COLO829 (cell line): ENCODE measurements around the gene KRTAP5-3.
"Not testable (repeated sequence)": the region's sequence is repeated elsewhere in the genome, so short reads cannot be mapped to it uniquely, and the experiment has no call there.

ENCODE experiments used
- DNase-seq: peaks from one replicate; pipeline ENCODE4 v3.0.0; 2012; ENCODE audit warnings: low spot score

Gene KRTAP5-3

GRCh38 chr11:1619449-1619848, 11.2 kb upstream of the KRTAP5-3 start:
- DNase-seq: no peak

GRCh38 chr11:1618231-1618630, 10.0 kb upstream of the KRTAP5-3 start:
- DNase-seq: no peak

- DNase-seq: not testable (repeated sequence)
Measured at GRCh38 chr11:1607901-1608300, 362 bp downstream of the KRTAP5-3 start.

GRCh38 chr11:1607156-1607845, 962 bp downstream of the KRTAP5-3 start:
- not testable (repeated sequence) for DNase-seq

GRCh38 chr11:1605923-1606322, 2.3 kb downstream of the KRTAP5-3 start:
- DNase-seq: not testable (repeated sequence)

- no peak for DNase-seq
Measured at GRCh38 chr11:1604711-1605110, 3.6 kb downstream of the KRTAP5-3 start.

DNA sequence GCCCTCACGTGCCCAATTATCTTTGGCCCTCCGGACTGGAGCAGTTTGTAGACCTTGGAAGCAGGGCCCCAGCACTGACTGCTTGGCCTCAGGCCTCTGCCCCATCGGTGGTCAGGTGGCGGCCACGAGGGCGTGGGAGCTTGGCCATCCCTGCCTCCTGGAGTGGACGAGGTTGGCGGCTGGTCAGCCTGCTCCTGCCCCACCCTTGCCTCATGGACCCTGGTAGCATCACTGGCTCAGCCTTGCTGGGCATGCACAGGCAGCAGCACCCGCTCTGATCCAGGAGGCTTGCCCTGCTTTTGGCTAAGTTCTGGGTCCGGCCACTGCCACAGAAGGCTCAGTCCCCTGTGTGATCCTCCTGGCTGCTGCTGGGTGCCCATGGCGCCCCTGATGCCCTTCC, 4.1 kb downstream of the KRTAP5-3 start:
- DNase-seq: no peak

GRCh38 chr11:1603629-1604028, 4.6 kb downstream of the KRTAP5-3 start:
- DNase-seq: no peak

- DNase-seq: not testable (repeated sequence)
Measured at GRCh38 chr11:1601663-1602062, 6.6 kb downstream of the KRTAP5-3 start.

- no peak for DNase-seq
Measured at GRCh38 chr11:1600626-1601025, 7.6 kb downstream of the KRTAP5-3 start.

DNA sequence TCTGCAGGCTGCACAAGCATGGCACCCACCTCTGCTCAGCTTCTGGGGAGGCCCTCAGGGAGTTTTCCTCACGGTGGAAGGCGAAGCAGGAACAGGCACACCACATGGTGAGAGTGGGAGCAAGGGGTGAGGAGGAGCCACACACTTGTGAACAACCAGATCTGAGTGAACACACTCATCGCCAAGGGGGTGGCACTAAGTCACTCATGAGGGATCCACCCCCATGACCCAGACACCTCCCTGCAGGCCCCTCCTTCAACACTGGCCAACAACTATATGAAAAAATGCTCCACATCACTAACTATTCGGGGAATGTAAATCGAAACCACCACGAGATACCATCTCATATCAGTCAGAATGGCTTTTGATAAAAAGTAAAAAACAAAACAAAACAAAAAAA, 9.4 kb downstream of the KRTAP5-3 start:
- no peak for DNase-seq

- DNase-seq: not testable (repeated sequence)
Measured at GRCh38 chr11:1598406-1598805, 9.9 kb downstream of the KRTAP5-3 start.

DNA sequence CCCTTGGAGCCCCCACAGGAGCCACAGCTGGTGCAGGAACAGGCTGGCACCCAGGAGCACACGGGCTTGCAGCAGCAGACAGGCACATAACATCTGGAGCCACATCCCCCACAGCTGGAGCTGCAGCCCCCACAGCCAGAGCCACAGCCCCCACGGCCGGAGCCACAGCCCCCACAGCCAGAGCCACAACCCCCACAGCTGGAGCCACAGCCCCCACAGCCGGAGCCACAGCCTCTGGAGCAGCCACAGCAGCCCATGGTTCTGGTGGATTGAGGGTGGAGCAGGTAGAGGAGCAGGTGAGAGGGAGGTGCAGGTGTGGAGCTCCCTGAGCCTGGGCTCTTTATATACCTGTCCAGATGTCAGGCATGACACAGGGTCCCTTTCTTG, 10.3 kb downstream of the KRTAP5-3 start, which contains the start of gene KRTAP5-2:
TSS of gene KRTAP5-2 (minus strand) at position 301 of the 387 bp plus-strand sequence. CDS start at position 257, 44 bp downstream.
- DNase-seq: no peak

DNA sequence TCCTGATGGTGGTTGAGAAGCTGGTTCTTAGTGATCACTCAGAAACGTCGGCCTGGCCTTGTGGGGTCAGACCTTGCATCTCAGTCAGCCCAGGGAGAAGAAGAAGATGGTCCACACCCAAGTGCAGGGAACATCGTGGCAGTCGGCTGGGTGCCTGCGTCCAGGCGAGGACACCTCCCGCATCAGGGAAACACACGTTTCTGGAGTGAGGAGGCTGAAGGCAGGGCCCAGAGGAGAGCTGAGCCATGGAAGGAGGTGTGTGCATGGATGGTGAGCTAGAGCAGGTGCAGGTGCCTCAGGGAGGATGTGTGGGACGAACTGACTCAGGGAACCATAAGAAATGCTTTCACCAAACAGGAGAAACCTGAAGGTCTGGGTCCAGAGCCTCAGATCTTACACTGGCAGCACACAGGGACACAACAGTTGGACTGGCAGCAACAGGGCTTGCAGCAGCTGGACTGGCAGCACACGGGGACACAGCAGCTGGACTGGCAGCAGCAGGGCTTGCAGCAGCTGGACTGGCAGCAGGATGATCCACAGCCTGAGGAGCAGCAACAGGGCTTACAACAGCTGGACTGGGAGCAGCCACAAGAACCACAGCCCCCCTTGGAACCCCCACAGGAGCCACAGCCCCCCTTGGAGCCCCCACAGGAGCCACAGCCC, 10.8 kb downstream of the KRTAP5-3 start:
- no peak for DNase-seq

- not testable (repeated sequence) for DNase-seq
Measured at GRCh38 chr11:1596576-1597121, 11.6 kb downstream of the KRTAP5-3 start.

GRCh38 chr11:1595994-1596575, 12.2 kb downstream of the KRTAP5-3 start:
- not testable (repeated sequence) for DNase-seq

DNA sequence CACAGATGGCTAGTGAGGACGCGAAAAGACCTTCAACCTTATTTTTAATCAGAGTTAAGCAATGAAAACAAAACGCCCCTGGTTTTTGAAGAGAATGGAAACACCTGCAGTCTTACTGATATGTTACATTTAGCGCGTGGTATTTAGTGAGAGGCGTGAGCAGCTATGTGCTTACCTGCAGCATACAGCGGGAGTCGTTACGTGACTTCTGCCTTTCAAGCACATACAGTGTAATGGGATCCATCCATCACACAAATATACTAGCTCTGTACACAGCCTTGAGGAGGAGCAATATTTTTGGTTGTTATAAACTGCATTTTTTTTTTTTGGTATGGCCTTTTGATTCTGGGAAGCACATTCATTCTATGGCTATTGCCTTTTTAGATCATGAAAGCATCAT, 15.6 kb downstream of the KRTAP5-3 start:
- no peak for DNase-seq

GRCh38 chr11:1589996-1590395, 18.3 kb downstream of the KRTAP5-3 start:
- no peak for DNase-seq

- not testable (repeated sequence) for DNase-seq
Measured at GRCh38 chr11:1589191-1589963, 18.9 kb downstream of the KRTAP5-3 start.

GRCh38 chr11:1586699-1587098, 21.6 kb downstream of the KRTAP5-3 start:
- DNase-seq: no peak

DNA sequence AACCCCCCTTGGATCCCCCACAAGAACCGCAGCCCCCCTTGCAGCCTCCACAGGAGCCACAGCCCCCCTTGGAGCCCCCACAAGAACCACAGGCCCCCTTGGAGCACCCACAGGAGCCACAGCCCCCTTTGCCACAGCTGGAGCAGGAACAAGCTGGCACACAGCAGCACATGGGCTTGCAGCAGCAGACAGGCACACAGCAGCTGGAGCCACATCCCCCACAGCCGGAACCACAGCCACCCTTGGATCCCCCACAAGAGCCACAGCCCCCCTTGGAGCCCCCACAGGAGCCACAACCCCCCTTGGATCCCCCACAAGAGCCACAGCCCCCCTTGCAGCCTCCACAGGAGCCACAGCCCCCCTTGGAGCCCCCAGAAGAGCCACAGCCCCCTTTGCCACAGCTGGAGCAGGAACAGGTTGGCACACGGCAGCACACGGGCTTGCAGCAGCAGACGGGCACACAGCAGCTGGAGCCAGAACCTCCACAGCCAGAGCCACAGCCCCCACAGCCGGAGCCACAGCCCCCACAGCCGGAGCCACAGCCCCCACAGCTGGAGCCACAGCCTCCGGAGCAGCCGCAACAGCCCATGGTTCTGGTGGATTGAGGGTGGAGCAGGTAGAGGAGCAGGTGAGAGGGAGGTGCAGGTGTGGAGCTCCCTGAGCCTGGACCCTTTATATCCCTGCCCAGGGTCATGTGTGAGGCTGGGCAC, 23.4 kb downstream of the KRTAP5-3 start, which contains the start of gene KRTAP5-1:
TSS of gene KRTAP5-1 (minus strand) at position 623 of the 710 bp plus-strand sequence. CDS start at position 589, 34 bp downstream.
- not testable (repeated sequence) for DNase-seq
